ENCODE data around the gene FOXP1.

FOXP1 gene

DNA sequence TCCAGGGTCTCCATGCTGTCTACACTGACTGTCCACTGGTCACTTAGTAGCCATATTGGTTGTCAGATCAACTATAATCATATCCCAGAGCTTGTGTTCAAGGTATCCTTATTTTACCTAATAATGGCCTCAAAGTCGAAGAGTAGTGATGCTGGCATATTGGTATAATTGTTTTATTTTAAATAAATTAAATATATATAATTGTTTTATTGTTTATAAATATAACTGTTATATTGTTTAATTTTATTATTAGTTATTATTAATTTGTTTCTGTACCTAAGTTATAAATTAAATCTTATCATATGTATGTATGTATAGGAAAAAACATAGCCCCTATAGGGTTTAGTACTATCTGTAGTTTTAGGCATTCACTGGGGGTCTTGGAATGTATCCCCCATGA is 205.0 kb downstream of the FOXP1 start:
- H3K4me3 ChIP-seq (ENCODE audit: low read depth in 1 of 2, low read length in 1 of 2), result no peak overlapping the region
- TF ChIP-seq, protein P1, sequence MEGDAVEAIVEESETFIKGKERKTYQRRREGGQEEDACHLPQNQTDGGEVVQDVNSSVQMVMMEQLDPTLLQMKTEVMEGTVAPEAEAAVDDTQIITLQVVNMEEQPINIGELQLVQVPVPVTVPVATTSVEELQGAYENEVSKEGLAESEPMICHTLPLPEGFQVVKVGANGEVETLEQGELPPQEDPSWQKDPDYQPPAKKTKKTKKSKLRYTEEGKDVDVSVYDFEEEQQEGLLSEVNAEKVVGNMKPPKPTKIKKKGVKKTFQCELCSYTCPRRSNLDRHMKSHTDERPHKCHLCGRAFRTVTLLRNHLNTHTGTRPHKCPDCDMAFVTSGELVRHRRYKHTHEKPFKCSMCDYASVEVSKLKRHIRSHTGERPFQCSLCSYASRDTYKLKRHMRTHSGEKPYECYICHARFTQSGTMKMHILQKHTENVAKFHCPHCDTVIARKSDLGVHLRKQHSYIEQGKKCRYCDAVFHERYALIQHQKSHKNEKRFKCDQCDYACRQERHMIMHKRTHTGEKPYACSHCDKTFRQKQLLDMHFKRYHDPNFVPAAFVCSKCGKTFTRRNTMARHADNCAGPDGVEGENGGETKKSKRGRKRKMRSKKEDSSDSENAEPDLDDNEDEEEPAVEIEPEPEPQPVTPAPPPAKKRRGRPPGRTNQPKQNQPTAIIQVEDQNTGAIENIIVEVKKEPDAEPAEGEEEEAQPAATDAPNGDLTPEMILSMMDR (IDR thresholded peaks at IDR 0.05), result no peak
- H3K9me3 ChIP-seq, result no peaks in the 10 kb centered on the region
- no peaks in the 10 kb centered on the region for H3K4me1 ChIP-seq (ENCODE audit: control insufficient read depth in 1 of 2, insufficient read depth in 1 of 2, low read depth in 1 of 2, low read length in 1 of 2)
- no peaks in the 10 kb centered on the region for H3K36me3 ChIP-seq
- no peaks in the 10 kb centered on the region for H3K27me3 ChIP-seq
- H3K27ac ChIP-seq, result no peak overlapping the region

DNA sequence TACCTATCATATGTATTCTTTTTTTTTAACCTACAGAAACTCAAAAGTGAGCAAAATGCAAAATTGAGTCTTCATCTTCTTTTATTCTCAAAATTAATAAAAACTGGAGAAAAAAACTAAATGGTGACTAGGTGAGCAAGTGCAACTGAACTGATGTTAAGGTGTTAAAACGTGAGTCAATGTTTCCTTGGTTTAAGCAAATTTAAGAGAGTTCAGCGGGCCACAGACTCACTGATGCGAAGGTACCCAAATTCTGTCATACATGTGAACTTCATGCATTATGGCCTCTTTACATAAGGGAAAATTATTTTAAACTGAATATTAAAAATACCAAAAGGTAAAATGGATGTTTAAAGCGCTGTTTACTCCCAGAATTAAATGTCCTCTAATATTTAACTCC is 206.6 kb downstream of the FOXP1 start:
- TF ChIP-seq, protein P1 (IDR thresholded peaks at IDR 0.05), result no peak
- Histone ChIP-seq H3K9me3 (no peaks in the 10 kb centered on the region), H3K27me3 (no peaks in the 10 kb centered on the region), H3K36me3 (no peaks in the 10 kb centered on the region), H3K4me1 (ENCODE audit: control insufficient read depth in 1 of 2, insufficient read depth in 1 of 2, low read depth in 1 of 2, low read length in 1 of 2) (no peaks in the 10 kb centered on the region), H3K4me3 (ENCODE audit: low read depth in 1 of 2, low read length in 1 of 2) (no peak overlapping the region), H3K27ac (no peak overlapping the region)

DNA sequence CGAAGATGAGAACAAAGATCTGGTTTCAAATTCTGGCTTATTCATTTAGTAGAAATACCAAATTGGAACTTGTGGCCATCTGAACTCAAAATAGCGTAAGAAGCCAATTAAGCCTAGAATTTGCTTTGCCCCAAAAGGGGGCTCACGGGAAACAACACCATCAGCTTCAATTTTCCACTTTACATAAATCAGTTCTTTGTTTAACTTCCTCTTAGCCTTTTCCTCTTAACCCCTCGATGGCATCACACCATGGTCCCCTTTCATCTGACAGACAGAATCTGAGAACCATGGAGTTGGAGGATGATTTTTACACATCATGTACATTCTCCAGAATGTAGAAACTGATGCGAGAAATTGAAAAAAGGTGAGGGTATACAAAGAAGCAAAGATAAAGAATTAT is 207.0 kb downstream of the FOXP1 start:
- Histone ChIP-seq H3K27ac (no peak overlapping the region), H3K36me3 (no peaks in the 10 kb centered on the region), H3K27me3 (no peaks in the 10 kb centered on the region), H3K9me3 (no peaks in the 10 kb centered on the region), H3K4me3 (ENCODE audit: low read depth in 1 of 2, low read length in 1 of 2) (no peak overlapping the region), H3K4me1 (ENCODE audit: control insufficient read depth in 1 of 2, insufficient read depth in 1 of 2, low read depth in 1 of 2, low read length in 1 of 2) (no peaks in the 10 kb centered on the region)
- TF ChIP-seq, protein P1 (IDR thresholded peaks at IDR 0.05), result no peak

DNA sequence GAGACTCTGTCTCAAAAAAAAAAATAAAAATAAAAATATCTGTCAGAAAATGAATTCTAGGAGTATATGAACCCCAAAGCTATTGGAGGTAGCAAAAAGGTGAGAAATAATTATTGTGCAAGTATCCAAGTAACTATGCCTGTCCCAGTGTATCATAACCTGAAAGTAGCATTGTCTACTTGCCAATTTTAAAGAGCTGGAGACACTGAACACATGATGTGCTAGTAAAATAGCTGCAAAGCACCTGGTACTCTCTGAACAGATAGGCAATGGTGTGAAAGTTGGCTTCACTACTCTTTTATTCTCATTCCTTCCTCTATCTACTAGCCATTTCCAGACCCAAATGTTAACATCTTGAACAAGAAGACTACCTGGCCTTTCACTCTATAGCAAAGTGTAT is 208.9 kb downstream of the FOXP1 start:
- Histone ChIP-seq H3K4me1 (ENCODE audit: control insufficient read depth in 1 of 2, insufficient read depth in 1 of 2, low read depth in 1 of 2, low read length in 1 of 2) (no peaks in the 10 kb centered on the region), H3K27ac (no peak overlapping the region), H3K9me3 (no peaks in the 10 kb centered on the region), H3K36me3 (no peaks in the 10 kb centered on the region), H3K27me3 (no peaks in the 10 kb centered on the region), H3K4me3 (ENCODE audit: low read depth in 1 of 2, low read length in 1 of 2) (no peak overlapping the region)
- TF ChIP-seq, protein P1 (IDR thresholded peaks at IDR 0.05), result no peak

DNA sequence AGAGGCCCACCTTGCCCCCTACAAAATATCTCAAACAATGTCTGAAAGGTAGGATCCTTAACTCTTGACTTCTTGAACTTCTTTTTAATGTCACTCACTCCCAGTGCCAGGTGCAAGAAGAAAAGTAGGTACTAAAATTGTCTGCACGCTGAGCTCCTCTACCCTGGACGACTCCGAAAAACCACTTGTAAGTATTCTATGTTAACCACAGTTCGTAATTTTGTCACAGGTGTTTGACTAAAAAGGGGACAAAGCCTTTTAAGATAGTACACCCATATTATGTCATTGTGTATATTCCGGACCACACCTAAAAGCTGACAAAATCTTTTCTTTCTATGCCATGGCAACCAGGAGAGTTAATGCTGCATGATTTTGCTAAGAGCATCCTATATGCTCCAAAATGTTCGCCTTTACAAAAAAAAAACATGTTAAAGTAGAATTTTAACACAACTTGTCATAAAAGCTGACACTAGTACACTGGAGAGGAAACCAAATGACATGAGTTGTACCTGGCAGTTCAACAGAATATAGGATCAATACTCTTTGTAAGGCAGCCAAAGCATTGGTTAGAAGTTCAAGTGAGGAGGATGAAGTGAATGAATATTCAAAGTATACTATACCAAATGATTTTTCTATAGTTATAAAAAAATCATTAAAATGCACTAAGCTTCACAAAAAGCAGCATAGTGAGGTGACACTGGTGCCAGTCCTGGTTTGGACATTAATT is 210.5 kb downstream of the FOXP1 start:
- Histone ChIP-seq H3K9me3 (no peaks in the 10 kb centered on the region), H3K36me3 (no peaks in the 10 kb centered on the region), H3K4me1 (ENCODE audit: control insufficient read depth in 1 of 2, insufficient read depth in 1 of 2, low read depth in 1 of 2, low read length in 1 of 2) (no peaks in the 10 kb centered on the region), H3K4me3 (ENCODE audit: low read depth in 1 of 2, low read length in 1 of 2) (no peak overlapping the region), H3K27me3 (no peaks in the 10 kb centered on the region), H3K27ac (no peak overlapping the region)
- TF ChIP-seq, protein P1 (IDR thresholded peaks at IDR 0.05), result no peak
